SH-SY5Y (cell line): ENCODE measurements around the gene SERP2.

Experiments used
- GATA2 ChIP-seq: IDR thresholded peaks from 2 replicates; pipeline ENCODE4 v1.6.1; 2011; ENCODE audit warnings: mild to moderate bottlenecking, low read depth, low read length
- GATA3 ChIP-seq: IDR thresholded peaks from 2 replicates; pipeline ENCODE4 v1.6.1; 2011; ENCODE audit warnings: low read depth, mild to moderate bottlenecking, low read length, moderate library complexity

DNA sequence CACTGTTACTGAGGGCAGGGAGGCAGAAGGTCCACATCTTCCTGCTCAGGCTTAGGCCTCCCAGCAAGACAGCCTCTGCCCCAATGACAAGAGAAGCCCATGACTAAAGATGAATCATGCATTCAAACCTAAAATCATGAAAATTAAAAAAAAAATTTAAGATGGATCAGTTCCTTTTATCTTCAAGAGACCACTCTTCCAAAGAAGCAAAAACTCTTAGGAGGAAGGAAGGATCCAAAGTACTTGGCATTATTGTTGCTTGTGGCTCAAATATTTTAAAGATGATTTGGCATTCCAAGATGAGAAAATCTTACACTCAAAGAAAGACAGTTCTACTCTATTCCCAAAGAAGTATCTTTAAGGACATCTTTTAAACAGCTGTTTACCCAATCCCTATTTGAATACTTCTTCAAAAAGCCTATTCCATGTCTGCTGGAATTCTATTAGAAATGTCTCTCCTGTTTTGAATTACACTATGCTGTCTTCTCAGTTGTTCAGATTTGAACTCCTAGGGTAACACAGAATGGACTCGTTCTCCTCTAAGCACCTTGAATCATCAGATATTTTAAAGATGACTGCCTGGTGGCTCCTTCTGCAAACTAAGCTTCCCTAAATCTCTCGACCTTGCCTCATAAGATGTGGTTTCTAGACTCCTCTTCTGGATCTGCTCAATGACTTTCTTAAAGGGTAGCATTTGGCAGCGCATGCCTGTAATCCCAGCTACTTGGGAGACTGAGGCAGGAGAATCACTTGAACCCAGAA is 7.0 kb downstream of the SERP2 start:
- TF ChIP-seq GATA3: no peak
- no peak for TF ChIP-seq GATA2
